ENCODE measurements around the gene ABCB9.
"Not testable (repeated sequence)": the region's sequence is repeated elsewhere in the genome, so short reads cannot be mapped to it uniquely, and the experiment has no call there.

The ABCB9 gene

GRCh38 chr12:122894193-122895121, 71.8 kb downstream of the ABCB9 start:
- DNase-seq (ENCODE audit: low read depth): no peak

- DNase-seq (ENCODE audit: low read depth): no peak
Measured at GRCh38 chr12:122893208-122894153, 72.8 kb downstream of the ABCB9 start.

GRCh38 chr12:122892724-122893123, 73.5 kb downstream of the ABCB9 start:
- DNase-seq (ENCODE audit: low read depth): not testable (repeated sequence)

- DNase-seq (ENCODE audit: low read depth): no peak
Measured at GRCh38 chr12:122891661-122892525, 74.4 kb downstream of the ABCB9 start.

GRCh38 chr12:122889761-122890520, 76.3 kb downstream of the ABCB9 start:
- no peak for DNase-seq (ENCODE audit: low read depth)

- DNase-seq (ENCODE audit: low read depth): no peak
Measured at GRCh38 chr12:122888232-122888752, 78.0 kb downstream of the ABCB9 start.

- no peak for DNase-seq (ENCODE audit: low read depth)
Measured at GRCh38 chr12:122887819-122888212, 78.4 kb downstream of the ABCB9 start.

- no peak for DNase-seq (ENCODE audit: low read depth)
Measured at GRCh38 chr12:122886851-122887818, 79.1 kb downstream of the ABCB9 start.

GRCh38 chr12:122886161-122886560, 80.1 kb downstream of the ABCB9 start:
- DNase-seq (ENCODE audit: low read depth): no peak

GRCh38 chr12:122884860-122885259, 81.4 kb downstream of the ABCB9 start:
- DNase-seq (ENCODE audit: low read depth): no peak

GRCh38 chr12:122884091-122884826, 82.0 kb downstream of the ABCB9 start:
- DNase-seq (ENCODE audit: low read depth): no peak

GRCh38 chr12:122882908-122883558, 83.2 kb downstream of the ABCB9 start:
- no peak for DNase-seq (ENCODE audit: low read depth)

GRCh38 chr12:122880668-122881067, 85.6 kb downstream of the ABCB9 start:
- DNase-seq (ENCODE audit: low read depth): no peak

GRCh38 chr12:122880155-122880667, 86.1 kb downstream of the ABCB9 start:
- no peak for DNase-seq (ENCODE audit: low read depth)
